SU-DHL-6 (cell line): Measurements from ENCODE around the gene ASNSD1.

Source experiments
- EZH2phosphoT487 ChIP-seq: fragments of 200-600 bp; sonication (generic), shearing (Covaris generic); conservative IDR thresholded peaks from 2 replicates; pipeline ENCODE4 v1.6.1; 2018; ENCODE audit warnings: mild to moderate bottlenecking, antibody characterized with exemption, low read length, moderate library complexity, mixed read lengths
- TF ChIP-seq, protein P1 (sequence below): fragments of 200-600 bp; sonication (generic); IDR thresholded peaks from one replicate; pipeline ENCODE4 v1.5.1; 2017; ENCODE audit warnings: antibody characterized with exemption, mild to moderate bottlenecking, low read length, moderate library complexity; ENCODE audit not compliant: insufficient read depth, poor library complexity, severe bottlenecking

- no peak for TF ChIP-seq EZH2phosphoT487
- TF ChIP-seq, protein P1, sequence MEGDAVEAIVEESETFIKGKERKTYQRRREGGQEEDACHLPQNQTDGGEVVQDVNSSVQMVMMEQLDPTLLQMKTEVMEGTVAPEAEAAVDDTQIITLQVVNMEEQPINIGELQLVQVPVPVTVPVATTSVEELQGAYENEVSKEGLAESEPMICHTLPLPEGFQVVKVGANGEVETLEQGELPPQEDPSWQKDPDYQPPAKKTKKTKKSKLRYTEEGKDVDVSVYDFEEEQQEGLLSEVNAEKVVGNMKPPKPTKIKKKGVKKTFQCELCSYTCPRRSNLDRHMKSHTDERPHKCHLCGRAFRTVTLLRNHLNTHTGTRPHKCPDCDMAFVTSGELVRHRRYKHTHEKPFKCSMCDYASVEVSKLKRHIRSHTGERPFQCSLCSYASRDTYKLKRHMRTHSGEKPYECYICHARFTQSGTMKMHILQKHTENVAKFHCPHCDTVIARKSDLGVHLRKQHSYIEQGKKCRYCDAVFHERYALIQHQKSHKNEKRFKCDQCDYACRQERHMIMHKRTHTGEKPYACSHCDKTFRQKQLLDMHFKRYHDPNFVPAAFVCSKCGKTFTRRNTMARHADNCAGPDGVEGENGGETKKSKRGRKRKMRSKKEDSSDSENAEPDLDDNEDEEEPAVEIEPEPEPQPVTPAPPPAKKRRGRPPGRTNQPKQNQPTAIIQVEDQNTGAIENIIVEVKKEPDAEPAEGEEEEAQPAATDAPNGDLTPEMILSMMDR: no peak
These were observed 24.4 kb downstream of the ASNSD1 start for GRCh38 chr2:189685540-189686229.
